K562 (cell line): ENCODE measurements around the gene FLOT2. TPM values are rescaled to one million over a fixed set of nuclear protein-coding genes. Genes with fewer than 3 reads are reported as not detected.

ENCODE experiments used
- ATAC-seq: fragments of 200-7000 bp; cut with Tn5 transposase; 3 replicates; pipeline ENCODE4 v1.9.1; 2020; ENCODE audit warnings: moderate library complexity
- BruUV-seq: library from RNA; stranded (reverse); fragments of 400-500 nt; replicated peaks from 2 replicates; lab custom pipeline; 2021; lab: Mats Ljungman, UMichigan
- CTCF ChIA-PET: fragments of 300-600 bp; formaldehyde crosslinking; extraction: SDS; loops from one replicate; lab custom pipeline; 2021; ENCODE audit warnings: low intra/inter-chr PET ratio; lab: Yijun Ruan, JAX
- POLR2A ChIA-PET: fragments of 300-600, 350-650 bp; sonication (Branson Sonifier 250); formaldehyde crosslinking; extraction: SDS; loops from one replicate; lab custom pipeline; 2021; ENCODE audit warnings: antibody characterized with exemption, inconsistent platforms; lab: Yijun Ruan, JAX
- DNase-seq, 4 experiments: peaks; one replicate each; pipeline versions ENCODE4 v3.0.0 to v3.0.0-alpha.2; 2011 to 2018; ENCODE audit warnings: low spot score in 3 of 4, mixed read lengths in 3 of 4; ENCODE audit errors: extremely low read depth in 1 of 4
- FAIRE-seq: peaks from 2 replicates; lab custom pipeline; 2011; peaks lifted over from hg19 to GRCh38; lab: Jason Lieb, UNC
- H2AFZ ChIP-seq: 2 replicates; pipeline ENCODE4 v1.6.0; 2011; ENCODE audit warnings: low read depth, low read length, control low read depth, inconsistent platforms
- H3K27ac ChIP-seq: fragments of 200-600 bp; 3 replicates; pipeline ENCODE4 v1.8.0; 2011; ENCODE audit warnings: low read depth, mild to moderate bottlenecking, control low read depth, inconsistent platforms, low read length, moderate library complexity, mixed read lengths; ENCODE audit errors: extremely low read depth
- H3K27me3 ChIP-seq, 2 experiments: fragments of 300-600 bp in 1 of 2; 2 replicates in 1 of 2; 3 replicates in 1 of 2; pipeline versions ENCODE4 v1.6.0 to v1.8.0; 2011; ENCODE audit warnings: inconsistent platforms in 2 of 2, low read length in 2 of 2, mild to moderate bottlenecking in 1 of 2, mixed read lengths in 1 of 2, moderate library complexity in 1 of 2; ENCODE audit not compliant: control insufficient read depth in 2 of 2, insufficient read depth in 2 of 2
- H3K36me3 ChIP-seq: fragments of 300-600 bp; 3 replicates; pipeline ENCODE4 v1.8.0; 2011; ENCODE audit warnings: mild to moderate bottlenecking, low read length, inconsistent platforms; ENCODE audit not compliant: control insufficient read depth, insufficient read depth
- H3K4me1 ChIP-seq, 2 experiments: fragments of 200-600 bp in 1 of 2; replicated peaks in 1 of 2; 2 replicates in 1 of 2; 3 replicates in 1 of 2; pipeline versions ENCODE4 v1.5.1 to v1.8.0; 2011; ENCODE audit warnings: inconsistent platforms in 2 of 2, low read length in 2 of 2, mild to moderate bottlenecking in 1 of 2, mixed read lengths in 1 of 2, moderate library complexity in 1 of 2; ENCODE audit not compliant: control insufficient read depth in 2 of 2, insufficient read depth in 2 of 2
- H3K4me2 ChIP-seq: 2 replicates; pipeline ENCODE4 v1.6.1; 2011; ENCODE audit warnings: low read length, control low read depth, inconsistent platforms, mixed read lengths; ENCODE audit not compliant: insufficient read depth
- H3K4me3 ChIP-seq: fragments of 200-600 bp; sonication (generic), shearing (Covaris generic); 2 replicates; pipeline ENCODE4 v1.5.1; 2016; ENCODE audit warnings: control low read depth, inconsistent platforms
- H3K79me2 ChIP-seq: fragments of 200-600 bp; 3 replicates; pipeline ENCODE4 v1.8.0; 2011; ENCODE audit warnings: low read length, inconsistent platforms; ENCODE audit not compliant: control insufficient read depth, insufficient read depth
- H3K9ac ChIP-seq, 2 experiments: 2 replicates each; pipeline versions ENCODE4 v1.6.0 to v1.6.1; 2011; ENCODE audit warnings: low read depth in 2 of 2, low read length in 2 of 2, control low read depth in 1 of 2, inconsistent platforms in 1 of 2, mild to moderate bottlenecking in 1 of 2, mixed read lengths in 1 of 2; ENCODE audit not compliant: insufficient read depth in 1 of 2
- H3K9me1 ChIP-seq: one replicate; pipeline ENCODE4 v1.6.0; 2011; ENCODE audit warnings: inconsistent platforms, mild to moderate bottlenecking, low read length, moderate library complexity; ENCODE audit not compliant: control insufficient read depth, insufficient read depth
- H3K9me3 ChIP-seq: replicated peaks from 2 replicates; pipeline ENCODE4 v1.5.1; 2011; ENCODE audit warnings: low read depth, low read length, inconsistent platforms; ENCODE audit not compliant: control insufficient read depth, insufficient read depth
- H4K20me1 ChIP-seq: replicated peaks from 2 replicates; pipeline ENCODE4 v1.6.1; 2011; ENCODE audit warnings: low read length, inconsistent platforms, mixed read lengths; ENCODE audit not compliant: control insufficient read depth, insufficient read depth
- CUX1 ChIP-seq: fragments of 200-800 bp; sonication (Bioruptor generic); IDR thresholded peaks from 2 replicates; pipeline ENCODE4 v1.6.1; 2016; ENCODE audit warnings: missing genetic modification characterization, missing compliant biosample characterization
- HMGN3 ChIP-seq: IDR thresholded peaks from 2 replicates; pipeline ENCODE4 v1.6.1; 2011; ENCODE audit warnings: borderline replicate concordance, low read depth, mild to moderate bottlenecking, mixed read lengths, low read length; ENCODE audit not compliant: insufficient read length; ENCODE audit errors: extremely low read depth
- MAX ChIP-seq: sonication (generic); formaldehyde crosslinking; IDR thresholded peaks from 2 replicates; pipeline ENCODE4 v1.9.0; 2022; ENCODE audit warnings: mild to moderate bottlenecking, missing genetic modification reagents
- MIER1 ChIP-seq: fragments of 450-650 bp; IDR thresholded peaks from 2 replicates; pipeline ENCODE4 v1.6.1; 2016; ENCODE audit warnings: antibody characterized with exemption, mild to moderate bottlenecking, low read depth
- PHF20 ChIP-seq: fragments of 450-650 bp; IDR thresholded peaks from 2 replicates; pipeline ENCODE4 v1.6.1; 2018; ENCODE audit not compliant: partially characterized antibody
- ZFX ChIP-seq: sonication (generic); formaldehyde crosslinking; IDR thresholded peaks from 2 replicates; pipeline ENCODE4 v1.8.0; 2022; ENCODE audit warnings: mild to moderate bottlenecking, missing genetic modification reagents, moderate library complexity
- ZNF592 ChIP-seq: fragments of 450-650 bp; IDR thresholded peaks from 2 replicates; pipeline ENCODE4 v1.6.1; 2017; ENCODE audit warnings: antibody characterized with exemption, mild to moderate bottlenecking
- WGBS: fragments of 100-300 bp; shearing (Covaris generic); methylation state at CpG from one replicate; pipeline ENCODE4 v1.1.6; 2016; ENCODE audit warnings: low coverage, mixed read lengths; ENCODE audit not compliant: insufficient coverage; ENCODE audit errors: missing lambda C conversion rate; 5-methylcytosine and 5-hydroxymethylcytosine counted together
- in situ Hi-C: fragments of 300-500 bp; cut with MboI; formaldehyde crosslinking; loops from 4 replicates; pipeline ENCODE4 v1.15.0; 2018; ENCODE audit warnings: inconsistent platforms, mixed read lengths
- intact Hi-C: fragments of 100-400 bp; cut with micrococcal nuclease; formaldehyde crosslinking; loops from 2 replicates; pipeline ENCODE4 v1.14.2; 2022
- polyA plus RNA-seq, 8 experiments: library from polyadenylated mRNA; depleted of rRNA in 4 of 8; stranded (reverse) in 5 of 8; unstranded in 3 of 8; fragments of >200 nt; fragmentation: Nextera tagmentation in 2 of 8; fragmentation: Illumina TruSeq in 1 of 8; extraction: Ambion mirVana in 2 of 8; extraction: Trizol in 1 of 8; gene quantifications; 2 replicates each; pipeline versions ENCODE4 v1.2.1 to v1.2.3, GENCODE V29; 2011 to 2014; ENCODE audit warnings: inconsistent platforms in 1 of 8, missing spikeins in 1 of 8
- total RNA-seq, 7 experiments: library from RNA; depleted of rRNA in 6 of 7; stranded (reverse); fragments of >200 nt in 6 of 7; fragmentation: Illumina TruSeq in 2 of 7; extraction: Trizol in 2 of 7; gene quantifications; 2 replicates each; pipeline versions ENCODE4 v1.2.1 to v1.2.3, GENCODE V29; 2011 to 2021; ENCODE audit warnings: low replicate concordance in 1 of 7

The FLOT2 gene
- total and polyA plus RNA-seq, 9 of the 15 experiments (the other 6 are each of a cell fraction or from before 2014, with no cell fraction given), result 17.5 to 138 (median 41.7) TPM

GRCh38 chr17:28842282-28843012 is 55.1 kb downstream of the FLOT2 start, which contains the start of gene FAM222B:
Gene FAM222B (minus strand): TSS chr17:28842790. CDS start chr17:28766667, 76,123 bp downstream.
- H3K9ac ChIP-seq, result peak within 1 kb of the TSS; percentile 83 to 89
- CTCF ChIA-PET, result no interaction called here
- peak within 1 kb of the TSS; percentile 71 for H3K4me3 ChIP-seq
- peak; percentile 95 to 100 (median 99) for DNase-seq
- H3K9me1 ChIP-seq, result no peaks in the 10 kb centered on the region
- FAIRE-seq, result peak; percentile 82
- H3K27me3 ChIP-seq, result no peaks in the 10 kb centered on the region
- peaks cover 56% of the 10 kb centered on the region for H3K79me2 ChIP-seq
- in situ Hi-C loops, result no loop called here
- POLR2A ChIA-PET, result interaction anchor here (0.6 to 4.7 kb wide), 24 partner anchors 10 to 225 kb away, joined by 3 to 27 read pairs (median 4); partner anchors contain the start of genes ERAL1 and RPL23A
- intact Hi-C loops, result loop anchor here (10.0 kb wide), 1 partner anchor 198 kb away; the partner anchor contains the start of gene BLTP2
- peak within 1 kb of the TSS; percentile 99 for H2AFZ ChIP-seq
- peak; percentile 97 for ATAC-seq
- no TSS peak for BruUV-seq
- under 1% methylated on average over 44 of the region's 44 CpGs for WGBS
- H3K36me3 ChIP-seq, result peaks cover 11% of the 10 kb centered on the region
- H4K20me1 ChIP-seq, result no peaks in the 10 kb centered on the region
- H3K9me3 ChIP-seq, result no peaks in the 10 kb centered on the region
- H3K27ac ChIP-seq, result peak within 1 kb of the TSS; percentile 76
- peak within 1 kb of the TSS; percentile 93 for H3K4me2 ChIP-seq
- peaks cover 17 to 33% of the 10 kb centered on the region in 2 experiments for H3K4me1 ChIP-seq
- TF ChIP-seq MIER1, result peak; percentile 30; the same call in 1 of the 2 replicates
- TF ChIP-seq HMGN3, result peak; percentile 60
- TF ChIP-seq MAX (CRISPR knock-in tag), result peak; percentile 57; the same call in 1 of the 2 replicates
- no peak for TF ChIP-seq CUX1
- 0 out of 2 replicates have a peak, but pooled peaks have one; percentile 28 for TF ChIP-seq ZNF592
- peak; percentile 54 for TF ChIP-seq PHF20
- peak; percentile 83 for TF ChIP-seq ZFX (CRISPR knock-in tag)
